SH-SY5Y (cell line): ENCODE measurements around the gene PTPRD.

ENCODE experiments used
- GATA2 ChIP-seq: IDR thresholded peaks from 2 replicates; pipeline ENCODE4 v1.6.1; 2011; ENCODE audit warnings: mild to moderate bottlenecking, low read depth, low read length
- GATA3 ChIP-seq: IDR thresholded peaks from 2 replicates; pipeline ENCODE4 v1.6.1; 2011; ENCODE audit warnings: low read depth, mild to moderate bottlenecking, low read length, moderate library complexity

GRCh38 chr9:8429157-8429556 is 2183.6 kb downstream of the PTPRD start:
- TF ChIP-seq GATA2 = no peak
- no peak for TF ChIP-seq GATA3
